Loucy (cell line): Measurements from ENCODE around the gene GPHA2.

Experiments
- H2AFZ ChIP-seq: fragments of 200-600 bp; sonication (generic); 2 replicates; pipeline ENCODE4 v1.6.0; 2016; ENCODE audit warnings: antibody characterized with exemption, mild to moderate bottlenecking, low read length, moderate library complexity
- H3F3A ChIP-seq: fragments of 200-600 bp; 2 replicates; pipeline ENCODE4 v1.6.0; 2016; ENCODE audit warnings: antibody characterized with exemption, low read depth, mild to moderate bottlenecking
- H3K27me3 ChIP-seq: fragments of 200-600 bp; sonication (generic); 2 replicates; pipeline ENCODE4 v1.6.1; 2014; ENCODE audit warnings: low read length, mild to moderate bottlenecking; ENCODE audit not compliant: insufficient read depth, poor library complexity, severe bottlenecking
- H3K36me3 ChIP-seq: fragments of 200-600 bp; sonication (generic); 2 replicates; pipeline ENCODE4 v1.6.1; 2016; ENCODE audit warnings: low read length; ENCODE audit not compliant: insufficient read depth
- H3K4me1 ChIP-seq: fragments of 200-600 bp; sonication (generic); 2 replicates; pipeline ENCODE4 v1.5.1; 2014; ENCODE audit warnings: low read length, mild to moderate bottlenecking; ENCODE audit not compliant: insufficient read depth, poor library complexity, severe bottlenecking
- H3K4me2 ChIP-seq: fragments of 200-600 bp; sonication (generic); 2 replicates; pipeline ENCODE4 v1.6.0; 2014; ENCODE audit warnings: antibody characterized with exemption, low read length, low read depth, mild to moderate bottlenecking; ENCODE audit not compliant: poor library complexity, severe bottlenecking
- H3K4me3 ChIP-seq: fragments of 200-600 bp; sonication (generic); 2 replicates; pipeline ENCODE4 v1.5.1; 2014; ENCODE audit warnings: low read length, mild to moderate bottlenecking, mixed read lengths; ENCODE audit not compliant: poor library complexity, severe bottlenecking
- H3K79me2 ChIP-seq: fragments of 200-600 bp; sonication (generic); 2 replicates; pipeline ENCODE4 v1.6.1; 2014; ENCODE audit warnings: low read length; ENCODE audit not compliant: insufficient read depth
- H3K9ac ChIP-seq: fragments of 200-600 bp; sonication (generic); 2 replicates; pipeline ENCODE4 v1.6.0; 2014; ENCODE audit warnings: mild to moderate bottlenecking, low read depth, low read length, moderate library complexity; ENCODE audit not compliant: poor library complexity, severe bottlenecking
- H3K9me2 ChIP-seq: fragments of 200-600 bp; sonication (generic); replicated peaks from 2 replicates; pipeline ENCODE4 v1.6.1; 2016; ENCODE audit warnings: low read depth, low read length, mixed read lengths
- H3K9me3 ChIP-seq: fragments of 200-600 bp; sonication (generic); 2 replicates; pipeline ENCODE4 v1.6.1; 2014; ENCODE audit warnings: mild to moderate bottlenecking, antibody characterized with exemption, low read length, low read depth; ENCODE audit not compliant: insufficient read depth
- H4K20me1 ChIP-seq: fragments of 200-600 bp; sonication (generic); 2 replicates; pipeline ENCODE4 v1.6.0; 2014; ENCODE audit warnings: antibody characterized with exemption, low read length, mild to moderate bottlenecking; ENCODE audit not compliant: insufficient read depth, poor library complexity, severe bottlenecking
- CTCF ChIP-seq: fragments of 200-600 bp; sonication (generic); conservative IDR thresholded peaks from 2 replicates; pipeline ENCODE4 v1.5.1; 2014; ENCODE audit warnings: mild to moderate bottlenecking, antibody characterized with exemption, low read length
- EZH2phosphoT487 ChIP-seq: fragments of 200-600 bp; IDR thresholded peaks from 2 replicates; pipeline ENCODE4 v1.6.1; 2018; ENCODE audit warnings: antibody characterized with exemption, mild to moderate bottlenecking, moderate library complexity, borderline replicate concordance

GPHA2 gene

GRCh38 chr11:64918017-64918416, 17.7 kb downstream of the GPHA2 start:
- no peaks in the 10 kb centered on the region for H3K9me3 ChIP-seq
- no peaks in the 10 kb centered on the region for H3K9me2 ChIP-seq
- TF ChIP-seq EZH2phosphoT487: no peak
- peak; percentile 51 for TF ChIP-seq CTCF
- peak overlapping the region; percentile 70 for H3K4me3 ChIP-seq
- H3F3A ChIP-seq: no peaks in the 10 kb centered on the region
- no peaks in the 10 kb centered on the region for H4K20me1 ChIP-seq
- H3K79me2 ChIP-seq: peaks cover 19% of the 10 kb centered on the region
- H3K36me3 ChIP-seq: no peaks in the 10 kb centered on the region
- peaks cover 18% of the 10 kb centered on the region for H3K4me1 ChIP-seq
- peak overlapping the region; percentile 80 for H3K4me2 ChIP-seq
- H2AFZ ChIP-seq: peak overlapping the region; percentile 65
- H3K9ac ChIP-seq: peak overlapping the region; percentile 72
- H3K27me3 ChIP-seq: no peaks in the 10 kb centered on the region

GRCh38 chr11:64917663-64917995, 18.1 kb downstream of the GPHA2 start:
- Histone ChIP-seq H3K9me2 (no peaks in the 10 kb centered on the region), H3K4me3 (peak overlapping the region; percentile 70), H3K36me3 (no peaks in the 10 kb centered on the region), H3K79me2 (peaks cover 19% of the 10 kb centered on the region), H2AFZ (peak overlapping the region; percentile 65), H3K9me3 (no peaks in the 10 kb centered on the region), H3K27me3 (no peaks in the 10 kb centered on the region), H3K9ac (peak overlapping the region; percentile 72), H3K4me2 (peak overlapping the region; percentile 80), H3K4me1 (peaks cover 18% of the 10 kb centered on the region), H4K20me1 (no peaks in the 10 kb centered on the region), H3F3A (no peaks in the 10 kb centered on the region)
- TF ChIP-seq EZH2phosphoT487 (no peak), CTCF (no peak)

GRCh38 chr11:64916775-64917662, 18.7 kb downstream of the GPHA2 start, which contains the start of gene ATG2A:
Gene ATG2A (minus strand): TSS chr11:64917209. CDS start chr11:64917135, 74 bp downstream.
- H4K20me1 ChIP-seq: no peaks in the 10 kb centered on the region
- peaks cover 19% of the 10 kb centered on the region for H3K79me2 ChIP-seq
- peak within 1 kb of the TSS; percentile 81 for H3K4me3 ChIP-seq
- TF ChIP-seq CTCF: no peak
- TF ChIP-seq EZH2phosphoT487: no peak
- H3K9me2 ChIP-seq: no peaks in the 10 kb centered on the region
- H2AFZ ChIP-seq: peak within 1 kb of the TSS; percentile 65
- H3K9ac ChIP-seq: peak within 1 kb of the TSS; percentile 95
- no peaks in the 10 kb centered on the region for H3K36me3 ChIP-seq
- peak within 1 kb of the TSS; percentile 92 for H3K4me2 ChIP-seq
- H3F3A ChIP-seq: no peaks in the 10 kb centered on the region
- peaks cover 18% of the 10 kb centered on the region for H3K4me1 ChIP-seq
- H3K27me3 ChIP-seq: no peaks in the 10 kb centered on the region
- no peaks in the 10 kb centered on the region for H3K9me3 ChIP-seq
